Lower leg skin (tissue), 3 donors: ENCODE data around the gene ERVMER34-1.

Source experiments
- POLR2A ChIP-seq, 2 donors: fragments of 450-650 bp; IDR thresholded peaks; one replicate each; pipeline ENCODE4 v1.6.1; 2016 to 2017; ENCODE audit warnings: antibody characterized with exemption in 2 of 2, mild to moderate bottlenecking in 1 of 2, moderate library complexity in 1 of 2
- TF ChIP-seq, protein P1 (sequence below), 3 donors: fragments of 450-650 bp; IDR thresholded peaks; one replicate each; pipeline ENCODE4 v1.5.1; 2016; ENCODE audit warnings: antibody characterized with exemption in 3 of 3, mild to moderate bottlenecking in 3 of 3, moderate library complexity in 2 of 3

- TF ChIP-seq, protein P1, sequence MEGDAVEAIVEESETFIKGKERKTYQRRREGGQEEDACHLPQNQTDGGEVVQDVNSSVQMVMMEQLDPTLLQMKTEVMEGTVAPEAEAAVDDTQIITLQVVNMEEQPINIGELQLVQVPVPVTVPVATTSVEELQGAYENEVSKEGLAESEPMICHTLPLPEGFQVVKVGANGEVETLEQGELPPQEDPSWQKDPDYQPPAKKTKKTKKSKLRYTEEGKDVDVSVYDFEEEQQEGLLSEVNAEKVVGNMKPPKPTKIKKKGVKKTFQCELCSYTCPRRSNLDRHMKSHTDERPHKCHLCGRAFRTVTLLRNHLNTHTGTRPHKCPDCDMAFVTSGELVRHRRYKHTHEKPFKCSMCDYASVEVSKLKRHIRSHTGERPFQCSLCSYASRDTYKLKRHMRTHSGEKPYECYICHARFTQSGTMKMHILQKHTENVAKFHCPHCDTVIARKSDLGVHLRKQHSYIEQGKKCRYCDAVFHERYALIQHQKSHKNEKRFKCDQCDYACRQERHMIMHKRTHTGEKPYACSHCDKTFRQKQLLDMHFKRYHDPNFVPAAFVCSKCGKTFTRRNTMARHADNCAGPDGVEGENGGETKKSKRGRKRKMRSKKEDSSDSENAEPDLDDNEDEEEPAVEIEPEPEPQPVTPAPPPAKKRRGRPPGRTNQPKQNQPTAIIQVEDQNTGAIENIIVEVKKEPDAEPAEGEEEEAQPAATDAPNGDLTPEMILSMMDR (IDR thresholded peaks at IDR 0.05) = no peak
- TF ChIP-seq POLR2A (IDR thresholded peaks at IDR 0.05) = no peak
Observed at GRCh38 chr4:52715914-52716313, 35.3 kb downstream of the ERVMER34-1 start.
